DMS153 treated with DMSO at 0.1 percent for 48 hours (cell line): ENCODE data around the gene AP2S1.
A peak's percentile ranks its signal among the peaks of the same experiment; 100 is the strongest.
"Not testable (repeated sequence)": the region's sequence is repeated elsewhere in the genome, so short reads cannot be mapped to it uniquely, and the experiment has no call there.

Experiments used
- DNase-seq: peaks from one replicate; lab custom pipeline; 2025; ENCODE audit not compliant: unreplicated experiment; lab: John Stamatoyannopoulos, UW

Gene AP2S1

GRCh38 chr19:46844067-46844489, 6.6 kb downstream of the AP2S1 start:
- DNase-seq = no peak

GRCh38 chr19:46842791-46843190, 7.9 kb downstream of the AP2S1 start:
- DNase-seq = no peak

- DNase-seq = no peak
Observed at GRCh38 chr19:46841458-46842083, 9.1 kb downstream of the AP2S1 start.

GRCh38 chr19:46840498-46840942, 10.1 kb downstream of the AP2S1 start:
- DNase-seq = peak; percentile 24

- peak; percentile 24 for DNase-seq
Observed at GRCh38 chr19:46839752-46840497, 10.7 kb downstream of the AP2S1 start.

- DNase-seq = no peak
Observed at GRCh38 chr19:46838160-46838559, 12.5 kb downstream of the AP2S1 start.

GRCh38 chr19:46834984-46835383, 15.7 kb downstream of the AP2S1 start:
- DNase-seq = no peak

GRCh38 chr19:46834121-46834520, 16.5 kb downstream of the AP2S1 start:
- no peak for DNase-seq

- DNase-seq = no peak
Observed at GRCh38 chr19:46830864-46831263, 19.8 kb downstream of the AP2S1 start.

- no peak for DNase-seq
Observed at GRCh38 chr19:46828484-46828883, 22.2 kb downstream of the AP2S1 start.

- DNase-seq = no peak
Observed at GRCh38 chr19:46825731-46826055, 25.0 kb downstream of the AP2S1 start.

- DNase-seq = no peak
Observed at GRCh38 chr19:46824890-46825730, 25.5 kb downstream of the AP2S1 start.

GRCh38 chr19:46823049-46823448, 27.6 kb downstream of the AP2S1 start:
- no peak for DNase-seq

GRCh38 chr19:46822410-46822787, 28.2 kb downstream of the AP2S1 start:
- DNase-seq = not testable (repeated sequence)

GRCh38 chr19:46821512-46822409, 28.9 kb downstream of the AP2S1 start:
- DNase-seq = no peak

- DNase-seq = no peak
Observed at GRCh38 chr19:46818812-46819211, 31.8 kb downstream of the AP2S1 start.

GRCh38 chr19:46815833-46816627, 34.6 kb downstream of the AP2S1 start:
- DNase-seq = no peak

- DNase-seq = peak; percentile 82
Observed at GRCh38 chr19:46813839-46814358, 36.7 kb downstream of the AP2S1 start.

GRCh38 chr19:46812977-46813838, 37.4 kb downstream of the AP2S1 start:
- no peak for DNase-seq
